Measurements from ENCODE around the gene ABCC5. TPM values are rescaled to one million over a fixed set of nuclear protein-coding genes. Genes with fewer than 3 reads are reported as not detected.

ABCC5 gene
- total RNA-seq, 1 experiment from 2014 or later = 35.1 TPM

DNA sequence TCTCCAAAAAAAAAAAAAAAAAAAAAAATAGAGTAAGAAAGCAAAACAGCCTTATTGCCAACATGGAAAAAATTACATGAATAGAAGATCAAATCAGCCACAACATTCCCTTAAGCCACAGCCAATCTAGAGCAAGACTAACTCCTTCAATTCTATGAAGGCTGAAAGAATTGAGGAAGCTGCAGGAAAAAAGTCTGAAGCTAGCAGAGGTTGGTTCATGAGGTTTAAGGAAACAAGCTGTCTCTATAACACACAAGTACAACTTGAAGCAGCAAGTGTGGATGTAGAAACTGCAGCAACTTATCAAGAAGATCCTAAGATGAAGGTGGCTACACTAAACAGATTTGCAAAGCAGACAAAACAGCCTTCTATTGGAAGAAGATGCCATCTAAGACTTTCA, 142.3 kb downstream of the ABCC5 start:
- DNase-seq (ENCODE audit: low read depth, low spot score) (no peak), ATAC-seq (no peak)
- Histone ChIP-seq H3K9me3 (ENCODE audit: control insufficient read depth, insufficient read depth, low read depth, low read length) (no peaks in the 10 kb centered on the region), H3K27me3 (ENCODE audit: control insufficient read depth, insufficient read depth, low read length) (no peaks in the 10 kb centered on the region), H3K4me1 (ENCODE audit: control insufficient read depth, insufficient read depth, low read length) (no peaks in the 10 kb centered on the region; the same call in 1 of the 2 replicates), H3K27ac (ENCODE audit: low read length) (no peak overlapping the region), H3K4me3 (ENCODE audit: low read depth in 2 of 2, low read length in 2 of 2) (no peak overlapping the region), H3K36me3 (ENCODE audit: control insufficient read depth, insufficient read depth, low read length) (no peaks in the 10 kb centered on the region)
- POLR2A ChIA-PET = no interaction called here
- in situ Hi-C loops (cut with HindIII; ENCODE audit: low pct_unique_long_range_greater_than_20kb, low sequenced_read_pairs) (no loop called here), intact Hi-C loops (cut with micrococcal nuclease; ENCODE audit: unreplicated experiment) (no loop called here)
- CTCF ChIA-PET = no interaction called here
- no peak for TF ChIP-seq TCF7L2 (IDR thresholded peaks at IDR 0.05; ENCODE audit: low read depth, low read length)
- no peak for TF ChIP-seq POLR2AphosphoS5 (IDR thresholded peaks at IDR 0.05; ENCODE audit: low read depth, low read length)
- TF ChIP-seq CTCF (IDR thresholded peaks at IDR 0.05) = no peak
- TF ChIP-seq SIN3A (IDR thresholded peaks at IDR 0.05; ENCODE audit: borderline replicate concordance, insufficient read depth, low read depth, low read length) = no peak
- TF ChIP-seq REST (IDR thresholded peaks at IDR 0.05; ENCODE audit: insufficient read depth in 1 of 2, low read depth in 2 of 2, low read length in 1 of 2) = no peak
- no TSS peak for BruUV-seq (replicated peaks)

DNA sequence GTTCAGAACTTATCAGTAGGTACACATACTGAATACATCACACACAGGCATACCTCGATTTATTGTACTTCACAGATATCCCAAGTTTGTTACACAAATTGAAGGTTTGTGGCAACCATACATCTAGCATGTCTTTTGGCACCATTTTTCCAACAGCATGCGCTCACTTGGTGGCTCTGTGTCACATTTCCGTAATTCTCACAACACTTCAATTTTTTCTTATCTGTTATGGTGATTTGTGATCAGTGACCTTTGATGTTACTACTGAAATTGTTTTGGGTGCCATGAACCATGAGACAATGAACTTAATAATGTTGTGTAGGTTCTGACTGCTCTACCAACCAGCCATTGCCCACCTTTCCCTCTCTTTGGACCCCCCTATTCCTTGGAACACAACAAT, 143.8 kb downstream of the ABCC5 start:
- DNase-seq (ENCODE audit: low read depth, low spot score) (no peak), ATAC-seq (no peak)
- intact Hi-C loops (cut with micrococcal nuclease; ENCODE audit: unreplicated experiment) (no loop called here), in situ Hi-C loops (cut with HindIII; ENCODE audit: low pct_unique_long_range_greater_than_20kb, low sequenced_read_pairs) (no loop called here)
- BruUV-seq (replicated peaks) = no TSS peak
- no peaks in the 10 kb centered on the region for H3K9me3 ChIP-seq (ENCODE audit: control insufficient read depth, insufficient read depth, low read depth, low read length)
- no peak overlapping the region for H3K4me3 ChIP-seq (ENCODE audit: low read depth in 2 of 2, low read length in 2 of 2)
- no peaks in the 10 kb centered on the region; the same call in 1 of the 2 replicates for H3K4me1 ChIP-seq (ENCODE audit: control insufficient read depth, insufficient read depth, low read length)
- TF ChIP-seq REST (IDR thresholded peaks at IDR 0.05; ENCODE audit: insufficient read depth in 1 of 2, low read depth in 2 of 2, low read length in 1 of 2) (no peak), POLR2AphosphoS5 (IDR thresholded peaks at IDR 0.05; ENCODE audit: low read depth, low read length) (no peak), SIN3A (IDR thresholded peaks at IDR 0.05; ENCODE audit: borderline replicate concordance, insufficient read depth, low read depth, low read length) (no peak), CTCF (IDR thresholded peaks at IDR 0.05) (no peak), TCF7L2 (IDR thresholded peaks at IDR 0.05; ENCODE audit: low read depth, low read length) (no peak)
- no peaks in the 10 kb centered on the region for H3K36me3 ChIP-seq (ENCODE audit: control insufficient read depth, insufficient read depth, low read length)
- H3K27ac ChIP-seq (ENCODE audit: low read length) = no peak overlapping the region
- ChIA-PET POLR2A (interaction anchor here (0.6 kb wide), 1 partner anchor 116 kb away, joined by 3 read pairs; no protein-coding TSS in a partner anchor), CTCF (interaction anchor here (0.7 kb wide), 1 partner anchor 419 kb away, joined by 4 read pairs; no protein-coding TSS in a partner anchor)
- no peaks in the 10 kb centered on the region for H3K27me3 ChIP-seq (ENCODE audit: control insufficient read depth, insufficient read depth, low read length)
